ENCODE data around the gene PRPF19.

PRPF19 gene

DNA sequence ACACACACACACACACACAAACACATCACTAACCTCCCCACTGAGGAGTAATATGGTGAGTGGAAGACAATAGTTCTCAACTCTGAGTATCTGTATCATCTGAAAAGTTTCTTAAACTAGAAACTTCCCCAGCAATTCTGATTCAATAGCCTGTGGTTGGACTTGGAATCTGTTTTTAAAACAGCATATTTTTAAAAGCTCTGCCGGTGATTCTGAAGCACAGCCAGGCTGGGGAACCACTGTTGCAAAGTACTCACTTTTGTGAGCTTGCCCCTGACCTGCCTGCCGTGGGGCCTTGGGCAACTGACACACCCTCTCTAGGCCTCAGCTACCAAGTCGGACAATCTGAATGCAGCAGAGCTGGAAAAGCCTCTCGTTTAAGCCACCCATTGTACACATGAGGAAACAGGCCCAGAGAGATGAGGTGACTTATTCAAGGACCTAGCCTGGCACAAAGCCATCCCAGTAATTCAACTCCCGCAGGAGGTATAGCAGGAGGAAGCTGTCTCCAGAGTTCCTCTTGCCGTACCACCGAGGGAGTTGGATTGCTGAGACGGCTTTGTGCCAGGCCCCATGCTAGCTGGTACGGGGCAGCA lies 36.7 kb upstream of the PRPF19 start:
- no peak overlapping the region for H3K27ac Mint-ChIP-seq
- H3K27me3 Mint-ChIP-seq: no peaks in the 10 kb centered on the region
- H3K4me3 Mint-ChIP-seq: no peak overlapping the region
- H3K4me1 Mint-ChIP-seq (ENCODE audit: low read depth): no peaks in the 10 kb centered on the region
- no peaks in the 10 kb centered on the region for H3K9me3 Mint-ChIP-seq (ENCODE audit: low read depth)
- peaks cover 4% of the 10 kb centered on the region for H3K36me3 Mint-ChIP-seq

- H3K36me3 Mint-ChIP-seq: peaks cover 4% of the 10 kb centered on the region
These were observed 35.8 kb upstream of the PRPF19 start for GRCh38 chr11:60942219-60942618.

DNA sequence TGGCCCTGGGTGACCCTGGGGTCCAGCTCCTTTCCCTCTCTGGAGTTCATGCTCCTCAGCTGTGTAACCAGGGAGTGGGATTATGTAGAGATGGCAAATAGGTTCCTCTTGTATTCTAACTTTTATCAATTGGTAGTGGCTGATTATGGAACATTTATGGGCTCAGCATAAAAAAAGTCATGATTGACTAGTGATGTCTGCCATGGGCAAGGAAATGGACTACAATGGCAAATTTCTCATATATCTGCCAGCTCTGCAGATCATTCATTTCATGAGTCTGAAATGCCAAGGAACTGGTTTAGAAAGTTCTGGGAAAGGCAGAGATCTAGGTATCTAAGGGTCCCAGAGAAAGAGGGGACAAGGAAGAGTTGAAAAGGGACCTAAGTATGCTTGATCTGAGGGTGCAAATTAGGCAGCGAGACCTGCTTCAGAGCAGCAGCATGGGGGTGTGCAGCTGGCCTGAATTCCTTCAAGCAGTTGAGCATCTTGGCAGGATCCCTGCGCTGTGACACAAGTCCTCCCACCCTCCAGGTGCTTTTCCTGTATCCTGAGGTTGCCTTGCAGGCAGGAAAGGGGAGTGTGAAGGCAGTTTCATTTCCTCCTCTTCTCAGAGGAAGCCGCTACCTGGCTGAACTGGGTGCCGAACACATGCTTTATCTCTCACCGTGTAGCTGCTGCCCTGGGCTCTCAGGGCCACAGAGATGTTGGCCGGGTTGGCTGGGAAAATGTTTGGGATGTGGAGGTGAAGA lies 35.2 kb upstream of the PRPF19 start:
- Mint-ChIP-seq H3K36me3 (peaks cover 4% of the 10 kb centered on the region), H3K27ac (no peak overlapping the region), H3K27me3 (no peaks in the 10 kb centered on the region), H3K4me1 (ENCODE audit: low read depth) (no peaks in the 10 kb centered on the region), H3K4me3 (no peak overlapping the region), H3K9me3 (ENCODE audit: low read depth) (no peaks in the 10 kb centered on the region)

More at GRCh38 chr11:60942219-60942618, 35.8 kb upstream of the PRPF19 start:
- Mint-ChIP-seq H3K27ac (no peak overlapping the region), H3K27me3 (no peaks in the 10 kb centered on the region), H3K4me3 (no peak overlapping the region), H3K4me1 (ENCODE audit: low read depth) (no peaks in the 10 kb centered on the region), H3K9me3 (ENCODE audit: low read depth) (no peaks in the 10 kb centered on the region)

- Mint-ChIP-seq H3K4me3 (no peak overlapping the region), H3K27me3 (no peaks in the 10 kb centered on the region), H3K9me3 (ENCODE audit: low read depth) (no peaks in the 10 kb centered on the region), H3K36me3 (peaks cover 4% of the 10 kb centered on the region), H3K27ac (peak overlapping the region; percentile 70), H3K4me1 (ENCODE audit: low read depth) (no peaks in the 10 kb centered on the region)
These were observed 33.5 kb upstream of the PRPF19 start for GRCh38 chr11:60939855-60940254.

- H3K36me3 Mint-ChIP-seq: peaks cover 3% of the 10 kb centered on the region
These were observed 32.9 kb upstream of the PRPF19 start for GRCh38 chr11:60939301-60939700.

DNA sequence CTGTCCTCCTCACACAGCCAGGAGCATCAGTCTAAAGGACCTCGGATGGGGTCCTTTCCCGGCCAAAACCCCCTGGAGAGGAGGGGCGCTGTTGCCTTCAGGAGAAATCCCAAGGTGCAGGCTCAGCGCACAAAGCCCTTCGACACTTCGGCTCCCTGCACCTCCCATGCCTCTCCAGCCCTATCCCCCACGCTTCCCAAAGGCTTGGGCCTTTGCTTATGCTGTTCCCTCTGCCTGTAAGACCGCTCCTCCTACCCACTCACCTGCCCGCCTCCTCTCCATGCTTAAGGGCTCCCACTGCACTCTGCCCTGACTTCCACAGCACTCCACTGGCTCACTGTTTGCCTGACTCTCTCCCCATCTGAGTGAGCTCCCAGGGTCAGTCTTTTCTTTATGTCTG lies 32.1 kb upstream of the PRPF19 start:
- Mint-ChIP-seq H3K9me3 (ENCODE audit: low read depth) (no peaks in the 10 kb centered on the region), H3K36me3 (no peaks in the 10 kb centered on the region), H3K4me3 (no peak overlapping the region), H3K4me1 (ENCODE audit: low read depth) (no peaks in the 10 kb centered on the region), H3K27ac (no peak overlapping the region), H3K27me3 (peaks cover 1% of the 10 kb centered on the region)

More at GRCh38 chr11:60939301-60939700, 32.9 kb upstream of the PRPF19 start:
- no peak overlapping the region for H3K4me3 Mint-ChIP-seq
- H3K9me3 Mint-ChIP-seq (ENCODE audit: low read depth): no peaks in the 10 kb centered on the region
- no peaks in the 10 kb centered on the region for H3K4me1 Mint-ChIP-seq (ENCODE audit: low read depth)
- no peaks in the 10 kb centered on the region for H3K27me3 Mint-ChIP-seq
- H3K27ac Mint-ChIP-seq: no peak overlapping the region

GRCh38 chr11:60937811-60938210 lies 31.4 kb upstream of the PRPF19 start:
- Mint-ChIP-seq H3K9me3 (ENCODE audit: low read depth) (no peaks in the 10 kb centered on the region), H3K36me3 (no peaks in the 10 kb centered on the region), H3K4me3 (no peak overlapping the region), H3K27me3 (peaks cover 1% of the 10 kb centered on the region), H3K4me1 (ENCODE audit: low read depth) (no peaks in the 10 kb centered on the region), H3K27ac (no peak overlapping the region)

DNA sequence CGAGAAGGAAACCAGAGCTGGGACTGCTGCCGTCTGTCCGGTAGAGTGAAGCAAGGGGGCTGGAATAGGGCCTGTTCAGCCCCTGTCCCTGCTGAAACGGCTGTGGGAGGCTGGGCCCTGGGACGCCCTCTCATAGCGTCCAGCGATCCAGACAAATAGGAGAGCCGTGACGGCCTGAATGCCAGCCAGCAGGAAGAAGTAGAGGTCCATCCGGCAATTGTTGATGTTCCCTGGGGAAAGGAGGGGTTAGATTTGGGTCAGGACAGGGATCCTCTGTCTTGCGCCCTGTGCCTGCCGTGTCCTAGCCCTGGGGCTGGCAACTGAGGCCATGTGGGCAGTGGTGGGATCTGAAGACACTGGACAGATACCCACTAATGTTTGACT lies 30.8 kb upstream of the PRPF19 start:
- Mint-ChIP-seq H3K27ac (no peak overlapping the region), H3K4me3 (no peak overlapping the region), H3K9me3 (ENCODE audit: low read depth) (no peaks in the 10 kb centered on the region), H3K4me1 (ENCODE audit: low read depth) (no peaks in the 10 kb centered on the region), H3K27me3 (peaks cover 1% of the 10 kb centered on the region), H3K36me3 (no peaks in the 10 kb centered on the region)

GRCh38 chr11:60936467-60937143 lies 30.2 kb upstream of the PRPF19 start:
- H3K4me1 Mint-ChIP-seq (ENCODE audit: low read depth): no peaks in the 10 kb centered on the region
- no peak overlapping the region for H3K4me3 Mint-ChIP-seq
- H3K36me3 Mint-ChIP-seq: no peaks in the 10 kb centered on the region
- peaks cover 1% of the 10 kb centered on the region for H3K27me3 Mint-ChIP-seq
- no peaks in the 10 kb centered on the region for H3K9me3 Mint-ChIP-seq (ENCODE audit: low read depth)
- no peak overlapping the region for H3K27ac Mint-ChIP-seq

- H3K9me3 Mint-ChIP-seq (ENCODE audit: low read depth): no peaks in the 10 kb centered on the region
- H3K4me1 Mint-ChIP-seq (ENCODE audit: low read depth): no peaks in the 10 kb centered on the region
- H3K36me3 Mint-ChIP-seq: no peaks in the 10 kb centered on the region
- no peak overlapping the region for H3K4me3 Mint-ChIP-seq
- no peak overlapping the region for H3K27ac Mint-ChIP-seq
- H3K27me3 Mint-ChIP-seq: peaks cover 1% of the 10 kb centered on the region
These were observed 29.5 kb upstream of the PRPF19 start for GRCh38 chr11:60935676-60936442.

DNA sequence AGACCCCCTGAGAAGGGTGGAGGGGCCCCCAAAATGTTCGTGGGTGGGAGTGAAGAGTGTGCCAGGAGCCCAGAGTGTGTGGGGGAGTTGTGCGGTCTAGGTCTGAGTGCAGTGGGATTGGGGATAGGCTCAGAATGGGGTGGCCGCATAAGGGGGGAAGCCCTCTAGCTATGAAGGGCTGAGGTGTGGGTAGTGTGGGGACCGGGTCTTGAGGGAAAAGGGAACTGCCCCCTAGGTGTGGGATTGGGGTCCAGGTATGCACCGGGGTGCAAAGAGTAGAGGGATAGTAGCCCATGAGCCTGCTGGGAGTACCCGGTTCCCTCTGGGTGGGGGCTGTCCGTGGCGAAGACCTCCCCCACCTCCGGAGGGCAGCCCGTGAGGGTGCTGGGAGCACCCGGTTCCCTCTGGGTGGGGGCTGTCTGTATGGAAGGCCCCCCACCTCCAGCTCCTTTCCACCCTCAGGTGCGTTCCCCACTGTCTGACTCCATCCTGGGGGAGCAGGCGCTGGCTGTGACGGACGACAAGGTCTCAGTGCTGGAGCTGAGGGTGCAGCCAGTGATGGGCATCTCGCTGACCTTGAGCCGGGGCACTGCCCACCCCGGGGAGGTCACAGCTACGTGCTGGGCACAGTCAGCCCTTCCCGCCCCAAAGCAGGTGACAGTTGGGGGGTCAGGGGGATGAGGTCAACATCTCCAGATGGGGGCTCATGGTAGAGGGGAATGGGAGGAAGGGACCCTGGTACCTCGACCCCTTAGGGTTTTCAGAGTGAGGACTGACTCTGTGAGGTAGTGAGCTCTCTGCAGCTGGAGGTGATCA lies 28.6 kb upstream of the PRPF19 start:
- Mint-ChIP-seq H3K4me3 (no peak overlapping the region), H3K9me3 (ENCODE audit: low read depth) (no peaks in the 10 kb centered on the region), H3K27me3 (peaks cover 1% of the 10 kb centered on the region), H3K27ac (no peak overlapping the region), H3K36me3 (no peaks in the 10 kb centered on the region), H3K4me1 (ENCODE audit: low read depth) (no peaks in the 10 kb centered on the region)

DNA sequence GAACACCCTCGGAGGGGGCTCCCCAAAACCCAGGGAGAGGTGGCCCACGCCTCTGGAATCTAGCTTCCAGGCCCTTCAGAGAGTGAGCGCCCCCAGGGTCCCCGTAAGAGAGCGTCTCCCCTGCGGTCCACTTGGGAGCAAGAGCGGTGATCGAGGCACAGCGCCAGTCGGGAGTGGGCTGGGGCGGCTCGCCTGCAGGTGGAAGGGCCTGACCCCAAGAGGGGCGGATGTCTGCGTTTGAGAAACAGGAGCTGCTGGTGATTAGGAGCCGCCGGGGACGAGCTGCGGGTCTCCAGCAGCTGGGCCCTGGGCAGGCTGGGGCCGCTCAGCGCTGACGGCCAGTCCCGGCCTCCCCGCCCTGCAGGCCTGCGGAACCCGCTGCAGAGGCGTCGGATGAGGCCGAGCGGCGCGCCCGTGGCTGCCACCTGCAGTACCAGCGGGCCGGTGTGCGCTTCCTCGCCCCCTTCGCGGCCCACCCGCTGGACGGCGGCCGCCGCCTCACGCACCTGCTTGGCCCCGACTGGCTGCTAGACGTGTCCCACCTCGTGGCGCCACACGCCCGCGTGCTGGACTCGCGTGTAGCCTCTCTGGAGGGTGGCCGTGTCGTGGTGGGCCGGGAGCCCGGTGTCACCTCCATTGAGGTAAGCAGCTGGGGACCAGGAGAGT lies 27.9 kb upstream of the PRPF19 start:
- H3K4me1 Mint-ChIP-seq (ENCODE audit: low read depth): no peaks in the 10 kb centered on the region
- H3K27me3 Mint-ChIP-seq: peaks cover 1% of the 10 kb centered on the region
- no peaks in the 10 kb centered on the region for H3K9me3 Mint-ChIP-seq (ENCODE audit: low read depth)
- no peak overlapping the region for H3K27ac Mint-ChIP-seq
- no peak overlapping the region for H3K4me3 Mint-ChIP-seq
- no peaks in the 10 kb centered on the region for H3K36me3 Mint-ChIP-seq

DNA sequence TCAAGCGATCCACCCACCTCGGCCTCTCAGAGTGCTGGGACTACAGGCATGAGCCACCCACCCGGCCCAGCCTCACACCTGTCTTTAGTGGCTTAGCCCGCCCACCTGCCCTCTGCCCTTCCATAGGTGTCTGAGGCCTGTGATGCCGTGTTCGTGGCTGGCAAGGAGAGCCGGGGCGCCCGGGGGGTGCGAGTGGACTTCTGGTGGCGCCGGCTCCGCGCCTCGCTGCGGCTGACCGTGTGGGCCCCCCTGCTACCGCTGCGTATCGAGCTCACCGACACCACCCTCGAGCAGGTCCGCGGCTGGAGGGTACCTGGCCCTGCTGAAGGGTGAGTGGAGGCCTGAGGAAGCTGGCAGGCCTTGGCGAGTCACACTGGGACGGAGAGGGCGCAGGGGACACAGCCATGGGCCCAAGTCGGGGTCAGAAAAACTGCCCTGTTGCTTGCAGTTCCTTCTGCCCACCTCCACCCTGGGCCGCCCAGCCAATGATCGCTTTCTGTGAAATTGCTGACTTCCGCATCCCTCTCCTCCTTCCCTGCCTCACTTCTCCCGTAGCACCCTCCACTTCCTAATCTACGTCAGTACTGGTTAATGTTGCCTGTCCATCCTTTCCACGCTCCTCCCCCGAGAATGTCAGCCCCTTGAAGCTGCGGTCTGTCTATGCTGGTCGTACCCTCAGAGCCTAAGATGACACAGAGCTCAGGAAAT lies 27.2 kb upstream of the PRPF19 start:
- Mint-ChIP-seq H3K27ac (no peak overlapping the region), H3K9me3 (ENCODE audit: low read depth) (no peaks in the 10 kb centered on the region), H3K4me3 (no peak overlapping the region), H3K4me1 (ENCODE audit: low read depth) (no peaks in the 10 kb centered on the region), H3K36me3 (no peaks in the 10 kb centered on the region), H3K27me3 (peaks cover 1% of the 10 kb centered on the region)
